Liver (tissue), 9 donors: Measurements from ENCODE around the gene ITIH5. TPM values are rescaled to one million over a fixed set of nuclear protein-coding genes. Genes with fewer than 3 reads are reported as not detected.

Experiments
- DNase-seq: peaks from one replicate; pipeline ENCODE4 v3.0.0-alpha.2; 2017; ENCODE audit warnings: low spot score
- H3K27ac ChIP-seq, 2 donors: one replicate each; pipeline ENCODE4 v1.7.0; 2013; ENCODE audit warnings: inconsistent platforms in 2 of 2, low read length in 2 of 2, control low read depth in 1 of 2, low read depth in 1 of 2, mild to moderate bottlenecking in 1 of 2
- H3K27me3 ChIP-seq, 4 donors: one replicate each; pipeline versions ENCODE4 v1.6.1 to v1.7.0; 2013; ENCODE audit warnings: low read length in 3 of 4, inconsistent platforms in 1 of 4, mild to moderate bottlenecking in 1 of 4, moderate library complexity in 1 of 4; ENCODE audit not compliant: control insufficient read depth in 4 of 4, insufficient read depth in 4 of 4
- H3K36me3 ChIP-seq, 4 donors: one replicate each; pipeline versions ENCODE4 v1.6.1 to v1.7.0; 2013; ENCODE audit warnings: low read length in 3 of 4, mild to moderate bottlenecking in 3 of 4, low read depth in 1 of 4, moderate library complexity in 1 of 4; ENCODE audit not compliant: control insufficient read depth in 4 of 4, insufficient read depth in 3 of 4
- H3K4me1 ChIP-seq, 4 donors: one replicate each; pipeline versions ENCODE4 v1.6.1 to v1.7.0; 2013; ENCODE audit warnings: low read length in 3 of 4, mild to moderate bottlenecking in 3 of 4, moderate library complexity in 1 of 4; ENCODE audit not compliant: control insufficient read depth in 4 of 4, insufficient read depth in 4 of 4
- H3K4me3 ChIP-seq, 3 donors: one replicate each; pipeline versions ENCODE4 v1.6.1 to v1.7.0; 2013; ENCODE audit warnings: low read length in 3 of 3, control low read depth in 1 of 3, low read depth in 1 of 3, mild to moderate bottlenecking in 1 of 3
- H3K9ac ChIP-seq, 2 donors: one replicate each; pipeline ENCODE4 v1.7.0; 2013; ENCODE audit warnings: low read length in 2 of 2, mild to moderate bottlenecking in 2 of 2, moderate library complexity in 2 of 2, control low read depth in 1 of 2, low read depth in 1 of 2
- H3K9me3 ChIP-seq, 4 donors: one replicate each; pipeline versions ENCODE4 v1.6.1 to v1.7.0; 2013; ENCODE audit warnings: low read length in 3 of 4; ENCODE audit not compliant: control insufficient read depth in 4 of 4
- FOXA2 ChIP-seq: IDR thresholded peaks from 2 replicates; pipeline ENCODE4 v1.6.1; 2016; ENCODE audit warnings: antibody characterized with exemption
- GABPA ChIP-seq, 2 donors: IDR thresholded peaks in 1 of 2; conservative IDR thresholded peaks in 1 of 2; 2 replicates each; pipeline ENCODE4 v1.6.1; 2016; ENCODE audit warnings: antibody characterized with exemption in 2 of 2, mild to moderate bottlenecking in 1 of 2, moderate library complexity in 1 of 2
- JUND ChIP-seq, 2 donors: IDR thresholded peaks; 2 replicates each; pipeline ENCODE4 v1.6.1; 2016; ENCODE audit warnings: antibody characterized with exemption in 2 of 2
- RAD21 ChIP-seq, 2 donors: IDR thresholded peaks; 2 replicates each; pipeline ENCODE4 v1.6.1; 2016; ENCODE audit warnings: antibody characterized with exemption in 2 of 2, mild to moderate bottlenecking in 2 of 2
- RXRA ChIP-seq, 2 donors: IDR thresholded peaks; 2 replicates each; pipeline ENCODE4 v1.6.1; 2017 to 2018; ENCODE audit warnings: antibody characterized with exemption in 2 of 2, mild to moderate bottlenecking in 1 of 2
- YY1 ChIP-seq: IDR thresholded peaks from 2 replicates; pipeline ENCODE4 v1.6.1; 2016; ENCODE audit warnings: antibody characterized with exemption, mild to moderate bottlenecking
- WGBS: extraction: QIAGEN DNeasy Blood & Tissue Kit; methylation state at CpG from one replicate; pipeline ENCODE4 v1.1.7; 2013; 5-methylcytosine and 5-hydroxymethylcytosine counted together
- polyA plus RNA-seq, 2 donors: library from polyadenylated mRNA; stranded (reverse) in 1 of 2; unstranded in 1 of 2; fragments of 200-250 nt in 1 of 2; fragments of >200 nt in 1 of 2; fragmentation: Nextera tagmentation in 1 of 2; extraction: Ambion mirVana in 1 of 2; gene quantifications; one replicate each; pipeline versions ENCODE4 v1.2.1 to v1.2.3, GENCODE V29; 2013 to 2015
- total RNA-seq, 2 donors: library from RNA; depleted of rRNA; stranded (reverse); fragments of >200 nt; gene quantifications; one replicate each; pipeline ENCODE4 v1.2.3, GENCODE V29; 2014
- TF ChIP-seq, protein P1 (sequence below): fragments of 150-350 bp; IDR thresholded peaks from 2 replicates; pipeline ENCODE4 v1.5.1; 2017; ENCODE audit warnings: improper control_type of control experiment, low read depth, low read length; ENCODE audit not compliant: missing input control
- TF ChIP-seq, protein P2 (sequence below): IDR thresholded peaks from 2 replicates; pipeline ENCODE4 v1.6.1; 2016; ENCODE audit warnings: antibody characterized with exemption, mild to moderate bottlenecking
- TF ChIP-seq, protein P3 (sequence below): IDR thresholded peaks from 2 replicates; pipeline ENCODE4 v1.6.1; 2016; ENCODE audit warnings: antibody characterized with exemption
- TF ChIP-seq, protein P4 (sequence below): IDR thresholded peaks from 2 replicates; pipeline ENCODE4 v1.6.1; 2016; ENCODE audit warnings: antibody characterized with exemption
- TF ChIP-seq, protein P5 (sequence below): IDR thresholded peaks from 2 replicates; pipeline ENCODE4 v1.6.1; 2016; ENCODE audit warnings: antibody characterized with exemption
- donor health status: healthy.
- donor health status: healthy.
- donor health status: healthy.
- donor health status: healthy.
- donor health status: healthy.

ITIH5 gene
- total and polyA plus RNA-seq, 4 donors, result 0.60 to 1.3 (median 0.98) TPM

DNA sequence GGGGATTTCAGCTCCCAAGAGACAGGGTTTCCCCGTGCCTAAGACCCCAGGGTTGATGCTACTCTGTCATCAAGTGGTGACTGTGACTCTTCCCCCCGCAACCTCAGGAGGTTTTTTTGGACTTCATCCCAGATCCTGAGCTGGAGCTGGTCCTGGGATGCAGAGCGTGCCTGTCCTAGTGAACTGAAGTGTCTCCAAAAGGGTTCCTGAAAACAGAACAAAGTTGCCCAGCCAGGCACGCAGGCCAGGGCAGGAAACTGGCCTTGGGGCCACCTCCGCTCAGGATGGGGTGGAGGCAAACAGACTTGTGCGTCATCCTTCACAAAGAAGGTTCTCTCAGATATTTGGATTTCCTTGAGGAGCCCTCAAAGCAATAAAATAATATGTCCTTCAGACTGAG is 118.9 kb downstream of the ITIH5 start:
- Histone ChIP-seq H3K4me3 (no peak overlapping the region), H3K27me3 (no peaks in the 10 kb centered on the region), H3K27ac (no peak overlapping the region), H3K4me1 (no peaks in the 10 kb centered on the region), H3K36me3 (no peaks in the 10 kb centered on the region), H3K9me3 (no peaks in the 10 kb centered on the region), H3K9ac (no peak overlapping the region)
- 77% methylated on average over 6 of the region's 6 CpGs for whole genome bisulfite sequencing
- DNase-seq, result no peak
- no peak for TF ChIP-seq RAD21 (IDR thresholded peaks at IDR 0.05)
- TF ChIP-seq, protein P1, sequence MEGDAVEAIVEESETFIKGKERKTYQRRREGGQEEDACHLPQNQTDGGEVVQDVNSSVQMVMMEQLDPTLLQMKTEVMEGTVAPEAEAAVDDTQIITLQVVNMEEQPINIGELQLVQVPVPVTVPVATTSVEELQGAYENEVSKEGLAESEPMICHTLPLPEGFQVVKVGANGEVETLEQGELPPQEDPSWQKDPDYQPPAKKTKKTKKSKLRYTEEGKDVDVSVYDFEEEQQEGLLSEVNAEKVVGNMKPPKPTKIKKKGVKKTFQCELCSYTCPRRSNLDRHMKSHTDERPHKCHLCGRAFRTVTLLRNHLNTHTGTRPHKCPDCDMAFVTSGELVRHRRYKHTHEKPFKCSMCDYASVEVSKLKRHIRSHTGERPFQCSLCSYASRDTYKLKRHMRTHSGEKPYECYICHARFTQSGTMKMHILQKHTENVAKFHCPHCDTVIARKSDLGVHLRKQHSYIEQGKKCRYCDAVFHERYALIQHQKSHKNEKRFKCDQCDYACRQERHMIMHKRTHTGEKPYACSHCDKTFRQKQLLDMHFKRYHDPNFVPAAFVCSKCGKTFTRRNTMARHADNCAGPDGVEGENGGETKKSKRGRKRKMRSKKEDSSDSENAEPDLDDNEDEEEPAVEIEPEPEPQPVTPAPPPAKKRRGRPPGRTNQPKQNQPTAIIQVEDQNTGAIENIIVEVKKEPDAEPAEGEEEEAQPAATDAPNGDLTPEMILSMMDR, result no peak
- TF ChIP-seq JUND (IDR thresholded peaks at IDR 0.05), result no peak
- TF ChIP-seq, protein P2, sequence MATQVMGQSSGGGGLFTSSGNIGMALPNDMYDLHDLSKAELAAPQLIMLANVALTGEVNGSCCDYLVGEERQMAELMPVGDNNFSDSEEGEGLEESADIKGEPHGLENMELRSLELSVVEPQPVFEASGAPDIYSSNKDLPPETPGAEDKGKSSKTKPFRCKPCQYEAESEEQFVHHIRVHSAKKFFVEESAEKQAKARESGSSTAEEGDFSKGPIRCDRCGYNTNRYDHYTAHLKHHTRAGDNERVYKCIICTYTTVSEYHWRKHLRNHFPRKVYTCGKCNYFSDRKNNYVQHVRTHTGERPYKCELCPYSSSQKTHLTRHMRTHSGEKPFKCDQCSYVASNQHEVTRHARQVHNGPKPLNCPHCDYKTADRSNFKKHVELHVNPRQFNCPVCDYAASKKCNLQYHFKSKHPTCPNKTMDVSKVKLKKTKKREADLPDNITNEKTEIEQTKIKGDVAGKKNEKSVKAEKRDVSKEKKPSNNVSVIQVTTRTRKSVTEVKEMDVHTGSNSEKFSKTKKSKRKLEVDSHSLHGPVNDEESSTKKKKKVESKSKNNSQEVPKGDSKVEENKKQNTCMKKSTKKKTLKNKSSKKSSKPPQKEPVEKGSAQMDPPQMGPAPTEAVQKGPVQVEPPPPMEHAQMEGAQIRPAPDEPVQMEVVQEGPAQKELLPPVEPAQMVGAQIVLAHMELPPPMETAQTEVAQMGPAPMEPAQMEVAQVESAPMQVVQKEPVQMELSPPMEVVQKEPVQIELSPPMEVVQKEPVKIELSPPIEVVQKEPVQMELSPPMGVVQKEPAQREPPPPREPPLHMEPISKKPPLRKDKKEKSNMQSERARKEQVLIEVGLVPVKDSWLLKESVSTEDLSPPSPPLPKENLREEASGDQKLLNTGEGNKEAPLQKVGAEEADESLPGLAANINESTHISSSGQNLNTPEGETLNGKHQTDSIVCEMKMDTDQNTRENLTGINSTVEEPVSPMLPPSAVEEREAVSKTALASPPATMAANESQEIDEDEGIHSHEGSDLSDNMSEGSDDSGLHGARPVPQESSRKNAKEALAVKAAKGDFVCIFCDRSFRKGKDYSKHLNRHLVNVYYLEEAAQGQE, result no peak
- no peak for TF ChIP-seq FOXA2
- TF ChIP-seq, protein P3, sequence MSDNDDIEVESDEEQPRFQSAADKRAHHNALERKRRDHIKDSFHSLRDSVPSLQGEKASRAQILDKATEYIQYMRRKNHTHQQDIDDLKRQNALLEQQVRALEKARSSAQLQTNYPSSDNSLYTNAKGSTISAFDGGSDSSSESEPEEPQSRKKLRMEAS, result no peak
- no peak for TF ChIP-seq GABPA (IDR thresholded peaks at IDR 0.05 in 1 of 2, conservative IDR thresholded peaks at IDR 0.05 in 1 of 2)
- TF ChIP-seq, protein P4, sequence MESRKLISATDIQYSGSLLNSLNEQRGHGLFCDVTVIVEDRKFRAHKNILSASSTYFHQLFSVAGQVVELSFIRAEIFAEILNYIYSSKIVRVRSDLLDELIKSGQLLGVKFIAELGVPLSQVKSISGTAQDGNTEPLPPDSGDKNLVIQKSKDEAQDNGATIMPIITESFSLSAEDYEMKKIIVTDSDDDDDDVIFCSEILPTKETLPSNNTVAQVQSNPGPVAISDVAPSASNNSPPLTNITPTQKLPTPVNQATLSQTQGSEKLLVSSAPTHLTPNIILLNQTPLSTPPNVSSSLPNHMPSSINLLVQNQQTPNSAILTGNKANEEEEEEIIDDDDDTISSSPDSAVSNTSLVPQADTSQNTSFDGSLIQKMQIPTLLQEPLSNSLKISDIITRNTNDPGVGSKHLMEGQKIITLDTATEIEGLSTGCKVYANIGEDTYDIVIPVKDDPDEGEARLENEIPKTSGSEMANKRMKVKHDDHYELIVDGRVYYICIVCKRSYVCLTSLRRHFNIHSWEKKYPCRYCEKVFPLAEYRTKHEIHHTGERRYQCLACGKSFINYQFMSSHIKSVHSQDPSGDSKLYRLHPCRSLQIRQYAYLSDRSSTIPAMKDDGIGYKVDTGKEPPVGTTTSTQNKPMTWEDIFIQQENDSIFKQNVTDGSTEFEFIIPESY, result no peak
- no peak for TF ChIP-seq RXRA (IDR thresholded peaks at IDR 0.05)
- TF ChIP-seq YY1, result no peak

DNA sequence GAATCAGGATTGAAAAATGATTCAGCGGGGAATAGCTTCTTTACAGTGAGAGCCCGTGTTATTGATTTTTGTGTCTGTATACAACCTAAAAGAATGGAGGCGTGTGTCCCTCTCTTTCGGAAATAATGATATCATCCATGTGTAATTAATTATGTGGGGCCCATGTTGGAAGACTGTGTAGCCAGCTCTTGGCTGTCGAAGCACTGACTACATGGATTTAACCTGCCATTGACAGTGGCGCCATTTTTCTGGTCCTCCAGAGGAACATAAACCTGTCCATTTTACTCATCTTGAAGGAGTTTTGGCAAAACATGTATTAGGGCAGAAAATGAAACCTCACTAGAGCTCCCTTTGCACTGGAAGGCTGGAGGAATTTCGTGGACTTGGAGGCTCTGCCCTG is 119.6 kb downstream of the ITIH5 start:
- TF ChIP-seq FOXA2 (no peak), YY1 (no peak)
- TF ChIP-seq, protein P3, result no peak
- TF ChIP-seq, protein P5, sequence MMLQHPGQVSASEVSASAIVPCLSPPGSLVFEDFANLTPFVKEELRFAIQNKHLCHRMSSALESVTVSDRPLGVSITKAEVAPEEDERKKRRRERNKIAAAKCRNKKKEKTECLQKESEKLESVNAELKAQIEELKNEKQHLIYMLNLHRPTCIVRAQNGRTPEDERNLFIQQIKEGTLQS, result no peak
- no peak overlapping the region for H3K9ac ChIP-seq
- no peaks in the 10 kb centered on the region for H3K36me3 ChIP-seq
- H3K9me3 ChIP-seq, result no peaks in the 10 kb centered on the region
- no peak overlapping the region for H3K4me3 ChIP-seq
- H3K4me1 ChIP-seq, result no peaks in the 10 kb centered on the region
- H3K27me3 ChIP-seq, result no peaks in the 10 kb centered on the region
- WGBS, result 88% methylated on average over 7 of the region's 7 CpGs
- no peak overlapping the region for H3K27ac ChIP-seq
- no peak for DNase-seq
